Left renal pelvis (tissue), 4 donors: ENCODE results near the gene CSTPP1. TPM values are rescaled to one million over a fixed set of nuclear protein-coding genes. Genes with fewer than 3 reads are reported as not detected.
A peak's percentile ranks its signal among the peaks of the same experiment; 100 is the strongest.

Experiments
- DNase-seq, 4 donors: peaks; one replicate each; pipeline ENCODE4 v3.0.0-alpha.2; 2013; ENCODE audit warnings: low read depth in 4 of 4, low spot score in 3 of 4
- polyA plus RNA-seq, 4 donors: library from polyadenylated mRNA; unstranded; fragments of 120-200 nt; gene quantifications; one replicate each; pipeline ENCODE4 v1.2.1, GENCODE V29; 2013; ENCODE audit not compliant: insufficient read length in 4 of 4

Gene CSTPP1
- polyA plus RNA-seq, 4 donors = 32.5 to 61.5 (median 55.1) TPM

GRCh38 chr11:47176328-47177228 is 240.0 kb downstream of the CSTPP1 start, which contains the start of gene ARFGAP2:
ARFGAP2 (minus strand) TSS chr11:47176879; CDS start chr11:47176853, 26 bp downstream.
- DNase-seq = peak; percentile 80 to 93 (median 90)

- no peak for DNase-seq
These were observed 240.8 kb downstream of the CSTPP1 start for GRCh38 chr11:47177229-47177845.

GRCh38 chr11:47177846-47178245 is 241.3 kb downstream of the CSTPP1 start:
- no peak for DNase-seq

GRCh38 chr11:47178316-47178715 is 241.8 kb downstream of the CSTPP1 start:
- DNase-seq = no peak

- no peak for DNase-seq
These were observed 242.4 kb downstream of the CSTPP1 start for GRCh38 chr11:47178737-47179654.

GRCh38 chr11:47179655-47179991 is 243.1 kb downstream of the CSTPP1 start:
- DNase-seq = no peak

- no peak for DNase-seq
These were observed 243.6 kb downstream of the CSTPP1 start for GRCh38 chr11:47180006-47180787.

- DNase-seq = no peak
These were observed 244.7 kb downstream of the CSTPP1 start for GRCh38 chr11:47181271-47181670.

GRCh38 chr11:47182380-47182779 is 245.8 kb downstream of the CSTPP1 start:
- DNase-seq = no peak

- DNase-seq = no peak
These were observed 246.7 kb downstream of the CSTPP1 start for GRCh38 chr11:47183031-47183856.

- DNase-seq = no peak
These were observed 247.4 kb downstream of the CSTPP1 start for GRCh38 chr11:47183969-47184368.

- no peak for DNase-seq
These were observed 248.2 kb downstream of the CSTPP1 start for GRCh38 chr11:47184711-47185304.

GRCh38 chr11:47185305-47186075 is 248.9 kb downstream of the CSTPP1 start:
- DNase-seq = no peak

- DNase-seq = no peak
These were observed 249.6 kb downstream of the CSTPP1 start, which contains the start of gene PACSIN3 for GRCh38 chr11:47186076-47186699. PACSIN3 (minus strand) TSS chr11:47186434; CDS start chr11:47182727, 3,707 bp downstream.

- DNase-seq = no peak
These were observed 250.4 kb downstream of the CSTPP1 start for GRCh38 chr11:47186700-47187695.

- DNase-seq = no peak
These were observed 251.2 kb downstream of the CSTPP1 start for GRCh38 chr11:47187723-47188122.
